GM12872 (cell line): Measurements from ENCODE around the gene DSTYK.

Source experiments
- CTCF ChIP-seq: IDR thresholded peaks from 3 replicates; pipeline ENCODE4 v1.5.1; 2011; ENCODE audit warnings: low read depth, mild to moderate bottlenecking, low read length, moderate library complexity; ENCODE audit not compliant: insufficient read depth

Gene DSTYK

GRCh38 chr1:205239078-205239477 is 27.6 kb upstream of the DSTYK start:
- TF ChIP-seq CTCF, result no peak

GRCh38 chr1:205237526-205238484 is 26.3 kb upstream of the DSTYK start:
- no peak for TF ChIP-seq CTCF

DNA sequence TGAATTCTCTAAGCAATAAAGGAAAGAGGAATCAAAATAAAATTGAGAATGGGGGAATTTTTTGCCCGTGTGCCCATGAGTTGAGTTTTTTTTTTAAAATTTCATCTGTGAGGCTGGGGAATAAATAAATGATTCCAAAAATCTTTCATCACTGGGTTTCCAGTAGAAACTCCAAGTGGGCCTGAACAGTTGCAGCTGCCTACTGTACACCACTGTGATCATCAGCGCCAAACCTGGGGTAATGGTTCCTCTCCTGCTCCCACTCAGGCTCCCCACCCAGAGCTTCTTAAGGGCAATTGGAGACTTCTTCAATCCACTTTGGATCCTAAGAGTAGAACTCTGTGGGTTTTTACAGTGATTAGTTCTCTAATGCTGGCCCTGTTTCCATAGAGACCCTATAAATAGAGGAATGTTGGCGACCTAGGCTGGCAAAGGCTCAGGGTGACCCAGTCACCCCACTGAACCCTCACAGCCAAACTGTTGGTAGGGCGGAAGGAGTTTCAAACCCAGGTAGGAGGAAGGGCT is 25.5 kb upstream of the DSTYK start:
- no peak for TF ChIP-seq CTCF

- no peak for TF ChIP-seq CTCF
Measured at GRCh38 chr1:205236526-205236925, 25.0 kb upstream of the DSTYK start.

GRCh38 chr1:205235951-205236350 is 24.4 kb upstream of the DSTYK start:
- TF ChIP-seq CTCF, result no peak

GRCh38 chr1:205232945-205233397 is 21.5 kb upstream of the DSTYK start:
- TF ChIP-seq CTCF, result no peak

DNA sequence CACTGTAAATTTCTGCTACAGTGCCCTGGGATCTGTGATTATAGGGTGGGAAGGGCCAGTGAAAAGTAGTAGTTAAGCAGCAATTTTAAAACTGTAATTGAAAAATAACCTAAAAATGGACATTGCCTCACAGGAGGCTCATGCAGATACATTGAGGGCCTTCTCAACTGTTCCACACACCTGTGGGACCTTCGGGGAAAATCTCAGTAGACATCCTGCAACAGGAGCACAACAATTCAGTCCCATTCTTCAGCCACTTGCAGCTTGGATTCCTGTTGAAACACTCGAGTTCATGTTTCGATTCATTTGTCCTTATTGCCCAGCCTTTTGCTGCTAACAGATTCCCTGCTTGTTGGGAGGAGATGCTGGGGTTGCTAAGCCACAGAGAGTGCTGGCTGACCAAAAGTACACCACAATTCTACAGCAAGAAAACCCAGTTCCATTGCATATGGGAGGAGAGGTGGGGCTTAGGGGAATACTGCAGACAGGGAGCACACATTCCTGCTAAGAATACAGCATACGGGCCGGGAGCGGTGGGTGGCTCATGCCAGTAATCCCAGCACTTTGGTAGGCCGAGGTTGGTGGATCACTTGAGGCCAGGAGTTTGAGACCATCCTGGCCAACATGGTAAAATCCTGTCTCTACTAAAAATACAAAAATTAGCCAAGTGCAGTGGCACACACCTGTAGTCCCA is 20.8 kb upstream of the DSTYK start:
- no peak for TF ChIP-seq CTCF
